Ovary (tissue), 9 donors: ENCODE results near the gene USH2A. TPM values are rescaled to one million over a fixed set of nuclear protein-coding genes. Genes with fewer than 3 reads are reported as not detected.

ENCODE experiments used
- DNase-seq, 5 donors: peaks; one replicate each; pipeline ENCODE4 v3.0.0-alpha.2; 2019 to 2020
- H3K27ac ChIP-seq, 2 donors: fragments of 200-600 bp; one replicate each; pipeline versions ENCODE4 v1.5.1 to v1.8.0; 2019 to 2022
- H3K27me3 ChIP-seq: fragments of 200-600 bp; one replicate; pipeline ENCODE4 v1.8.0; 2022
- H3K36me3 ChIP-seq: fragments of 200-600 bp; sonication (generic); one replicate; pipeline ENCODE4 v1.5.1; 2019
- H3K4me1 ChIP-seq: one replicate; pipeline ENCODE4 v1.8.1; 2013; ENCODE audit warnings: mild to moderate bottlenecking, moderate library complexity; ENCODE audit not compliant: insufficient read depth
- H3K4me3 ChIP-seq: fragments of 200-600 bp; sonication (generic); one replicate; pipeline ENCODE4 v1.5.1; 2017
- H3K9me3 ChIP-seq, 2 donors: fragments of 200-600 bp in 1 of 2; sonication (generic) in 1 of 2; one replicate each; pipeline versions ENCODE4 v1.5.1 to v1.8.1; 2013 to 2019; ENCODE audit warnings: mild to moderate bottlenecking in 1 of 2, moderate library complexity in 1 of 2
- CTCF ChIP-seq, 3 donors: fragments of 450-650 bp in 2 of 3; fragments of 200-600 bp in 1 of 3; IDR thresholded peaks; one replicate each; pipeline versions ENCODE4 v1.5.1 to v1.8.0; 2016 to 2022; ENCODE audit warnings: antibody characterized with exemption in 3 of 3, mild to moderate bottlenecking in 1 of 3
- EP300 ChIP-seq: sonication (generic); formaldehyde crosslinking; IDR thresholded peaks from one replicate; pipeline ENCODE4 v1.6.1; 2017; ENCODE audit warnings: antibody characterized with exemption
- POLR2A ChIP-seq: fragments of 450-650 bp; IDR thresholded peaks from one replicate; pipeline ENCODE4 v1.6.1; 2017; ENCODE audit warnings: antibody characterized with exemption, mild to moderate bottlenecking, moderate library complexity
- WGBS, 3 donors: extraction: QIAGEN DNeasy Blood & Tissue Kit in 1 of 3; methylation state at CpG; one replicate each; pipeline versions ENCODE4 v1.1.5 to v1.1.7; 2013 to 2017; 5-methylcytosine and 5-hydroxymethylcytosine counted together
- intact Hi-C, 4 donors: fragments of 100-400 bp; cut with DNase I; formaldehyde crosslinking; loops; one replicate each; pipeline versions ENCODE4 v1.11.0 to v1.15.1; 2022 to 2023
- polyA plus RNA-seq, 2 donors: library from polyadenylated mRNA; stranded (reverse); fragments of 200-250 nt in 1 of 2; fragments of 350-450 nt in 1 of 2; fragmentation: Illumina TruSeq in 1 of 2; extraction: RNeasy Lipid Tissue Mini Kit (QIAGEN cat#74804) in 1 of 2; gene quantifications; one replicate each; pipeline ENCODE4 v1.2.3, GENCODE V29; 2013 to 2014
- total RNA-seq, 7 donors: library from RNA; depleted of rRNA in 2 of 7; stranded (reverse); fragments of >200 nt in 2 of 7; fragmentation: NEBNext Ultra II Directional in 3 of 7; extraction: Animal tissue kit (Norgen Biotek cat#: 25700) in 3 of 7; gene quantifications; one replicate each; pipeline versions ENCODE4 v1.1.0 to v1.2.4, GENCODE V29; 2016 to 2023
- donor health status: DM: no; HTN: no; CAD: no; lungs with moderate emphysema.
- donor health status: DM: no; HTN: no; CAD: no.
- donor health status: Bipolar disorder and iron deficiency.
- donor health status: DM: yes; HTN: yes; CAD: no.
- donor health status: DM: no; HTN: no; CAD: no.
- donor health status: DM: yes; HTN: yes; CAD: no.

The USH2A gene
- total and polyA plus RNA-seq, 9 donors: 0.01 to 0.11 TPM; not detected in 7

- WGBS, 3 donors: 91 to 93% (median 92%) methylated on average over 3 of the region's 3 CpGs
- no peaks in the 10 kb centered on the region for H3K27me3 ChIP-seq
- no peaks in the 10 kb centered on the region for H3K9me3 ChIP-seq
- no peaks in the 10 kb centered on the region for H3K4me1 ChIP-seq
- H3K36me3 ChIP-seq: no peaks in the 10 kb centered on the region
- intact Hi-C loops: no loop called here
- H3K27ac ChIP-seq: no peak overlapping the region
- H3K4me3 ChIP-seq: no peak overlapping the region
- no peak for DNase-seq
- TF ChIP-seq EP300: no peak
- no peak for TF ChIP-seq POLR2A
- no peak for TF ChIP-seq CTCF (IDR thresholded peaks at IDR 0.05)
Measured at GRCh38 chr1:215932558-215932957, 490.7 kb downstream of the USH2A start.

GRCh38 chr1:215926670-215927069 lies 496.6 kb downstream of the USH2A start:
- H3K27me3 ChIP-seq: no peaks in the 10 kb centered on the region
- DNase-seq: no peak
- no peaks in the 10 kb centered on the region for H3K4me1 ChIP-seq
- no peak overlapping the region for H3K4me3 ChIP-seq
- TF ChIP-seq CTCF (IDR thresholded peaks at IDR 0.05) (no peak), EP300 (no peak), POLR2A (no peak)
- no peaks in the 10 kb centered on the region for H3K9me3 ChIP-seq
- H3K27ac ChIP-seq: no peak overlapping the region
- intact Hi-C loops: loop anchor here in 1 of 4 donors (10.0 kb wide), 1 partner anchor 1962 kb away; no protein-coding TSS in a partner anchor
- no peaks in the 10 kb centered on the region for H3K36me3 ChIP-seq
- WGBS, 3 donors: 91 to 94% (median 92%) methylated on average over 12 of the region's 12 CpGs

GRCh38 chr1:215923129-215923824 lies 500.0 kb downstream of the USH2A start:
- no peak for DNase-seq
- 58 to 90% (median 69%) methylated on average over 3 of the region's 3 CpGs for WGBS, 3 donors
- intact Hi-C loops: loop anchor here in 1 of 4 donors (10.0 kb wide), 1 partner anchor 1958 kb away; no protein-coding TSS in a partner anchor
- Histone ChIP-seq H3K27ac (no peak overlapping the region), H3K4me1 (no peaks in the 10 kb centered on the region), H3K4me3 (no peak overlapping the region), H3K36me3 (no peaks in the 10 kb centered on the region), H3K9me3 (no peaks in the 10 kb centered on the region), H3K27me3 (no peaks in the 10 kb centered on the region)
- TF ChIP-seq POLR2A (no peak), CTCF (IDR thresholded peaks at IDR 0.05) (no peak), EP300 (no peak)

GRCh38 chr1:215911406-215911968 lies 511.8 kb downstream of the USH2A start:
- DNase-seq: no peak
- TF ChIP-seq POLR2A (no peak), EP300 (no peak), CTCF (IDR thresholded peaks at IDR 0.05) (no peak)
- intact Hi-C loops: no loop called here
- Histone ChIP-seq H3K4me3 (no peak overlapping the region), H3K27me3 (no peaks in the 10 kb centered on the region), H3K36me3 (no peaks in the 10 kb centered on the region), H3K9me3 (no peaks in the 10 kb centered on the region), H3K4me1 (no peaks in the 10 kb centered on the region), H3K27ac (no peak overlapping the region)
- WGBS, 3 donors: 90 to 95% (median 90%) methylated on average over 1 of the region's 1 CpG
